Measurements from ENCODE around the gene PAQR4.
A peak's percentile ranks its signal among the peaks of the same experiment; 100 is the strongest.

PAQR4 gene

DNA sequence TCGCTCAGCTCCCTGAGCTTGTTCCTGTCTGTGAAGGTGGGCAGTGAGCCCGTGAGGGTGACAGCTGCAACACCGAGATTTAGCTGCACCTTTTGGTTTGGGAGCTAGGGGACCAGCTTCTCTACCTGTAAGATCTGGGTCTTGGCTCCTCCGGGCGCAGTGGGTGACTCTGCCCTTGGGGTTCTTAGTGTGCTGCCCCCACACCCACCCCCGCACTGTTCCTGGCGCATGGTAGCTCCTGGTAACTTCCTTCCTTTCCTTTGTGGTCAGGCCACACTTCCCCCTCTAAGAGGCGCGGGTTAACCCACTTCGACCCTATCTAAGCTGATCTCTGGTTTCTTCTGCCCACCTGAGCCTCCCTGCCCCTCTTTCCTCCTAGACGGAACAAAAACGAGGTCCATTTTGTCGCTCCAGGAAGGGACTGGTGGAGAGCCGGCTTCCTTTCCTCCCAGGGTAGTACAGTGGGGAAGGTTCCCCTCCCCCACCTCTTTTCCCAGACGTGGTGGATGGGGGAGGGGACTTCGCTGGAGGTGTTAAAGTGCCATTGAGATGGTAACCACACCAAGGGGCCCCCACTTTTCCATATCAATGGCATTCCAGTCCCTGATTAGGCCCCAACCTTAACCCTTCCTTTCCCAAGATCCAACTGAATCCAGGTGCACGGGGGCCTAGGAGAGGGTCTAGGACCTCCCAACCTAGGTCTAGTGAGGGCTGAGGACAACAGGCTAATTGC is 39.0 kb downstream of the PAQR4 start:
- no peak for DNase-seq

DNA sequence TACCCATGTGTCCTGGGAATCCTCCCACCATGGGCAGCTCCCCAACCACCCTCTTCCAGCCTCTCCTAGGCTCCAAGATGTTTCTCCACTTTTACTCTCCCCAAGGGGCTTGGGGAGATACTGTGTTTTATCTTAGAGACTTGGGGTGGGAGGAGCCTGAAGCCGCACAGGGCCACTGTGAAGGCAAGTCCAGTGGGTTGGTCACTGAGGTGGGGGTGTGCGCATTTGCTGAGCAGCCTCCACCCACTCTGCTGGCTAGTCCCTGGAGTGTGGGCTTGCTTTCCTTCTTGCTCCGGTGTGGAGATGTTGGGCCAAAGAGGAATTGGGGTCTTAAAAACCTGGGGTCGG is 39.5 kb downstream of the PAQR4 start:
- DNase-seq, result no peak

DNA sequence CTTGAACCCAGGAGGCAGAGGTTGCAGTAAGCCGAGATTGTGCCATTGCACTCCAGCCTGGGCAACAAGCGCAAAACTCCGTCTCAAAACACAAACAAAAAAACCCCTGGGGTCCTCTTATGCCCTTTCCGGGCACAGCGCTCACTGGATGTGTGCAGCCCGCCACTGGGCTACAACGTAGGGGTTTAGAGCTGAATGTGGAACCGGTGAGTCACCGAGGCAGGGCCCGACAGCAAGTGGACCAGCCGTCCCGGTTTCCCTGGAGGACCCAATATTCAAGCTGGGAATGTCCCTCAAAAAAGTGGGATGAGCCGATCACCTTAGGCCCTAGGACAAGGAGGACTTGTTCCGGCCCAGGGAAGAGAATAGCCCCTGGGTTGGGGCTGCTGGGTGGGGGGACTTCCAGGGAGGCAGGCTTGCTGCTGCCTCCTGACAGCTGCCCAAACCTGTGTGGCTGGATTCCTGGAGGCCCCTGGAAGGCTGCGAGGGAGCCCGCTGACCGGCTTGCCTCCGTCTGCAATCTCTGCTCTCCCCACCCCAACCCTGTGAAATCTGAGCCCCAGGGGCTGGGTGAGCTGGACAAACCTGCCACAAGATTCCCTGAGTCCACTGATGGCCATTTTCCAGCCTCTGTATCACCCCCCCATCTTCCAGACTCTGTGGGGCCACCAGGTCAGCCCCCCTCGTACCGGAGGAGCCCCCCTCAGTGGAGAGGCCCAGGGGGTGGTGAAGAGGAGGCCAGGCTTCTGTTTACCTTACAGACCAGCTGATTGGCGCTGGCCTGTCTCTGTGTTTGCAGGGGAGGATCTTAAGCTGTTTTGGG is 40.6 kb downstream of the PAQR4 start:
- DNase-seq, result no peak

DNA sequence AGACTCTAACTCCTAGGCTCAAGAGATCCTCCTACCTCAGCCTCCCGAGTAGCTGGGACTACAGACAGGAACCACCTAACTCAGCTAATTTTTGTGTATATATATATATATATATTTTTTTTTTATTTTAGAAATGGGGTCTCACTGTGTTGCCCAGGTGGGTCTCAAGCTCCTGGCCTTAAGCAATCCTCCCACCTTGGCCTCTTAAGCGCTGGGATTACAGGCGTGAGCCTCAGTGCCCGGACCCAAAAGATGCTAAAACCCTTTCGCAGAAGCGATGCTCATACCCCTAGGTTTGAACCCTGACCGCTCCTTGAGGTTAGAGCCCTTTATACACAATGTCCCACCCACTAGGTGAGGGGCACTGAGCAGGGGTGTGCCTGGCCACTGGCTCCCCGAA is 41.4 kb downstream of the PAQR4 start:
- no peak for DNase-seq

DNA sequence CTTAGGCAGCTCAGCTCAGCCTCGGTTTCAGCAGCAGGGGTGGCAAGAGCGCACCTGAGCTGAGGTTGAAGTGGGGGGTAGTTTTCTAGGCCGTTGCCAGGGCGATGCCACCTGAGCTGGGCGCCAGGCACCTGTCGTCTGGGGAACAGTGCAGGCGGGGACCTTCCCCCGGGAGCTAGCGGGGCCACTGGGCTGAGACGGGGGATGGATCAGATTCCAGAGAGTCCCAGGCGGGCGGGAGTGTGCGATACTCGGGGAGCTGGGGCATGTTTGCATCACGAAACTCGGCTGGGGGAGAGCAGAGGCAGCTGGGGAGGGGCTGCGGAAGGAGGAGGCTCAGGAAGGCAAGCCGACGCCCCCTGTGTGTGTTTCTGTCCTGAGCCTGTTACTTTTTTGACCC is 43.1 kb downstream of the PAQR4 start:
- peak; percentile 64 for DNase-seq

DNA sequence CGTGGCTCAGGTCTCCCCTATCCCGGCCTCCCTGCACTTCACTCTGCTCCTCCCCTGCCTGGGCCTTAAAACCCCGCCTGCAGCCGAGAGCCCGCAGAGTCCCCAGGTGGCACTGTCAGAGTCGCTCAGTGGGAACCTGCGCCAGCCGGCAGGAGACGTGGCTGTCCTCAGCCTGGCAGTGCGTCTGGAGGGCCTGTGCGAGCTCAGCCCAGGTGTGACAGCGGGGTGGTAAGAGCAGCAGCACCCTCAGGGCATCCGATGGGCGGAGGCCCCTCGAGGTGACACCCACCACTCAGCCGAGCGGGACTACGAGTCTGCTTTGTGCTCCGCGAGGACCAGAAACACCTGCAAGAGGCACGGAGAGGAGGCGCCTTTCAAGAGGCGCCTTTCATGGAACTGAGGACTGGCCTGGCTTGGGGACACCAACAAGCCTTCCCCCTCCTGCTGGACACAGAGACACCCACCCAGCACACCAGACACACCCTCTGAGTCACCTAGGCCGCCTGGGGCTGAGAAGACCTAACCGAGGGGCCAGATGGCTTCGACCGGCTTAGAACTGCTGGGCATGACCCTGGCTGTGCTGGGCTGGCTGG is 43.8 kb downstream of the PAQR4 start, which contains the start of gene CLDN9:
Gene CLDN9, plus strand, starts transcription at position 96 of the 593 bp plus-strand sequence. Its CDS starts 440 bp downstream, at position 536.
- DNase-seq, result peak; percentile 65

DNA sequence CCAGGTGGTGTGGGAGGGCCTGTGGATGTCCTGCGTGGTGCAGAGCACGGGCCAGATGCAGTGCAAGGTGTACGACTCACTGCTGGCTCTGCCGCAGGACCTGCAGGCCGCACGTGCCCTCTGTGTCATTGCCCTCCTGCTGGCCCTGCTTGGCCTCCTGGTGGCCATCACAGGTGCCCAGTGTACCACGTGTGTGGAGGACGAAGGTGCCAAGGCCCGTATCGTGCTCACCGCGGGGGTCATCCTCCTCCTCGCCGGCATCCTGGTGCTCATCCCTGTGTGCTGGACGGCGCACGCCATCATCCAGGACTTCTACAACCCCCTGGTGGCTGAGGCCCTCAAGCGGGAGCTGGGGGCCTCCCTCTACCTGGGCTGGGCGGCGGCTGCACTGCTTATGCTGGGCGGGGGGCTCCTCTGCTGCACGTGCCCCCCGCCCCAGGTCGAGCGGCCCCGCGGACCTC is 44.4 kb downstream of the PAQR4 start:
- no peak for DNase-seq

DNA sequence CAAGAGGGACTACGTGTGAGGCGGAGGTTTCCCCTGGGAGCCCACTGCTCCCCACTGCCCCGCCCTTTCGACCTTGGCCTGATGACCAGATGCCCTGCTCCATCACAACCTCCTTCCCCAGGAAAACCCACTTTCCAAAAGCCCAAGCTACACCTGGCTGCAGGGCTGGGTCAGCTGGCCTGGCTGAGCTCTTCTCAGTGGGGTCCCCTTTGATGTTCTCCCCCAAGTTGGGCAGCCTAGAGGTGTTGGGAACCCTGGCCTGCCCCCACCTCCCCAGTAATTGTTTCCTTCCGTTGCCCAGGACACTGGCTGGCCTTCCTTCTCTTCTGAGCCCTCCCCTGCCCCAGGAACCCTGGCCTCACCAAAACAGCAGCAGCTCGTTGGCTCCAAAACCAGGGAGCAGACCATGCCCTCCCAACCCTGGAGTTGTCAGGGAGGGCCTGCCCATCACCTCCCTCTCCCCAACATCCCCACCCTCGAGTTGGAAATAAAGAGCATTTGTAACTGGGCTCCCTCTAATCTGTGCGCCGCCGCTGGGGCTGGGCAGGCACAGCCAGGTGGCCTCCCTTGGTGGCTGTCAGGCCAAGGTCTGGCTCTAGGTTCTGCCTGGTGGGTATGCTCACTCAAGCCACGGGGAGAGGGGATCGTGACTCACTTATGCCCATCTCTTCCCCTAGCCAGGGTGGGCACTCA is 45.0 kb downstream of the PAQR4 start:
- no peak for DNase-seq

DNA sequence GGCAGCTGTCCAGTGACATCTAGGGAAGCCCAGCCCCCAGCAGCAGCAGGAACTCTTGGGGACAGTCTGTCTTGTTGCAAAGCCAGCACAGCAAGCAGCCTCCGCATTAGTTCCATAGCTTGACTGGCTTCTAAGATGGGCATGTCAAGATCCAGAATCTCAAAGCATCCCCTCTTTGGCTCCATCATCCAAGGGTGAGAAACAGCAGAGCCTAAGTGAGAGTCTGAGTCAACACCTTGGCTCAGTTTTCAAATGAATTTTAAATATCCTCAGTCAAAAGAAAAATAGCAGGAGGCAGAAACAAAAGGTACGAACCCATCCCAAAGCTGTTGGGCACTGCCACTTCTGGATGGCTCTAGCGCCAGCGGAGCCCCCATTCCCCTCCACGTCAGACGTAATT is 45.8 kb downstream of the PAQR4 start:
- DNase-seq, result no peak

DNA sequence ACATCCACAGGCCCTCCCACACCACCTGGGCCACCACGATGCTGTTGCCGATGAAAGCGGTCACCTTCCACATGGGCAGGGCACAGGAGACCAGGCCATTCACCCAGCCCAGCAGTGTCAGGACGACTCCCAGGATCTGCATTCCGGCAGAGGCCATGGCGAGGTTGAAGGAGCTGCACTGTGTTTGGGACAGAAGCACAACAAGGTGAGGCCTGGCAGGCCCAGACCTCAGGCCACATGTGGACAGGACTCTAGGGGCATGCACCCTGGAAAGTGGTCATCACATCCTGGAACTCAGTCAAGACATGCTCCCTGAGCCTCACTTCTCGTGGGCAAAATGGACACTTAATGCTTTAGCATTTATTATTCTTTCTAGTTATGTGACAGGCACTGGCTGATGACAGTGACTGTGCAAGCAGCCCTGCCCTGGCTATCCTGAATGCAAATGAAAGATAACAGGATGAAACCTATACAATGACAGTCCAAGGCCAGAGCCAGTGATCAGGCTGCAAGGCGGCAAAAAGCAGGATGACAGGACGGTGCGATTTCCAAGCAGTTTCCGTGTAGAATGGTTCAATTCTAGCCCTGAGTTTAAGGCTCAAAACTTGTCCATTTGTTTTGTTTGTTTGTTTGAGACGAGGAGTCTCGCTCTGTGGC is 46.8 kb downstream of the PAQR4 start:
- no peak for DNase-seq

DNA sequence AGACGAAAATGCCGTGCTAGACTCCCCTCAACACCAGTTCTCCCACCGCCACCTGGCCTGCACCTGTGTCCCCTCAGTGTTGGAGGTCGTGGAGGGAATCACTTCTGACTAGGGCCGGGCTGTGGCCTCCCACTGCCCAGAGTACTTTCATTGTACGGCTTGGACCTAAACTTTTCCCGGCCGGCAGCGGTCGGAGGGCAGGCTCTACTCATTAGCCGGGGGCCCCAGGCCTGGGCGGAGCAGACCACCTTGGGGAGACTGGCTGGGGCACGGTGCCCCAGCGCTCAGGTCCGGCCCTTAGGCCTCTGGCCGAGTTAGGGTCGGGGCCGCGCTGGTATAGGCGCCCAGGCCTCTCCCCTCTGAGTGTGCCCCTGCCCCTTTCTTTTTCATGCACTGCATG is 48.2 kb downstream of the PAQR4 start:
- DNase-seq, result no peak

DNA sequence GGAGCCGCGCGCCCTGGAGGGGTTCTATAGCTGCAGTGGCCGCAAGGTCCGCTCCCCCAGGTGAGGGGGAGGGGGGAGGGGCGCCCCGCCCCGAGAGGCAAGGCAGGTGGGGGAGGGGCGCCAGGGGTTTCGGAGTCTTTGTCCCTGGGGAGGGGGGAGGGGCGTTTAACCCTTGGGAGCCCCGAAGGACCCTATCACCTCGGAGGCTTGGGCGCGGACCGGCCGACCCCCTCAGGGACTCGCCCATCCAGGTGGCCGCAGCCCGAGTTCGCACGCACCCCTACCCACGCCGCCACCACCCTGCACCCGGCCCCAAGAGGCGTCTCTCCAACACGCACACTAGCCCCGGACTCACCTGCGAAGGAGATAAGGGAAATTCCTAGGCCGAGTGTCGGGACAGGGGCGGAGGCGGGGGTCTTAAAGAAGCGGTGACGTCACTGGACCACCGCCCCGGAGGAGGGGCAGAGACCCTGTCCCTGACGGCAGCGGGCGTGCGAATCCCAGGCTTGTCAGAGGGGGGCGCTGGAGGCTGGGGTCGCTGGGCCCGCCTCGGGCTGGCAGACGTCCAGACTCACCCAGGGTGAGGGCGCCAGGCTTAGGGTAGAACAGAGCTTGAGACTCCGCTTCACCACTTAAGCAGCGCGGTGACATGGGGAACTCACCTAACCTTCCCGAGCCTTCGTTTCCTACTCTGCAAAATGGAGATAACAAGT is 48.8 kb downstream of the PAQR4 start, which contains the start of gene CLDN6:
Gene CLDN6, minus strand, starts transcription at position 390 of the 713 bp plus-strand sequence. CDS start 2,162 bp downstream, outside the sequence.
- DNase-seq, result peak; percentile 12

DNA sequence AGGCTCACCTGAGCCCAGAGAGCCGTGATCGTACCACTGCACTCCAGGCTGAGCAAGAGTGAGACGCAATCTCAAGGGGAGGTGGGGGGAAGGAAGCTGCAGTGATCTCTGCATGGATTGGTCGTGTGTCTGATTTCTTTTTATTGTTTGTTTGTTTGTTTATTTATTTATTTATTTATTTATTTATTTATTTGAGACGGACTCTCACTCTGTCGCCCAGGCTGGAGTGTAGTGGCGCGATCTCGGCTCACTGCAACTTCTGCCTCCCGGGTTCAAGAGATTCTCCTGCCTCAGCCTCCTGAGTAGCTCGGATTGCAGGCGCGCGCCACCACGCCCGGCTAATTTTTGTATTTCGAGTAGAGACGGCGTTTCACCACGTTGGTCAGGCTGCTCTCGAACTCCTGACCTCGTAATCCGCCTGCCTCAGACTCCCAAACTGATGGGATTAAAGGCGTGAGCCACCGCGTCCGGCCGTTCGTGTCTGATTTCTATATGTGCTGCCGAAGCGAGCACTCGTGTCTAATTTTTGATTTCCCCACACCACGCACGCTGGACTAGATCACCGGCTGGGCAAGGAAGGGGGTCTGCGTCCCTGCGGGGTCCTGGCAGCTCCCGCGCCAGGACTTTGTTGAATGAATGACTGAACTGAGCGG is 50.6 kb downstream of the PAQR4 start:
- no peak for DNase-seq

DNA sequence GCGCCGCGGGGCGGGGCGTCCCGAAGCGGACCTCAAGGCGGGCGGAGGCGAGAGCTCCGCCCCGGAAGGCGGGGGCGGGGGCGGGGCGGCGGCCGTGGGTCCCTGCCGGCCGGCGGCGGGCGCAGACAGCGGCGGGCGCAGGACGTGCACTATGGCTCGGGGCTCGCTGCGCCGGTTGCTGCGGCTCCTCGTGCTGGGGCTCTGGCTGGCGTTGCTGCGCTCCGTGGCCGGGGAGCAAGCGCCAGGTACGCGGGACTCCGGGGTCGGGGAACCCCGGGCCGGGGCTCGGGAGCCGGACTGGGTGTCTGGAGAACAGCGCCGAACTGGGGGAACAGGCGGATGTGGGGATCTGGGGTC is 51.1 kb downstream of the PAQR4 start, which contains the start of gene TNFRSF12A:
Gene TNFRSF12A, plus strand, starts transcription at position 122 of the 357 bp plus-strand sequence. Its CDS starts 30 bp downstream, at position 152.
- peak; percentile 11 for DNase-seq

DNA sequence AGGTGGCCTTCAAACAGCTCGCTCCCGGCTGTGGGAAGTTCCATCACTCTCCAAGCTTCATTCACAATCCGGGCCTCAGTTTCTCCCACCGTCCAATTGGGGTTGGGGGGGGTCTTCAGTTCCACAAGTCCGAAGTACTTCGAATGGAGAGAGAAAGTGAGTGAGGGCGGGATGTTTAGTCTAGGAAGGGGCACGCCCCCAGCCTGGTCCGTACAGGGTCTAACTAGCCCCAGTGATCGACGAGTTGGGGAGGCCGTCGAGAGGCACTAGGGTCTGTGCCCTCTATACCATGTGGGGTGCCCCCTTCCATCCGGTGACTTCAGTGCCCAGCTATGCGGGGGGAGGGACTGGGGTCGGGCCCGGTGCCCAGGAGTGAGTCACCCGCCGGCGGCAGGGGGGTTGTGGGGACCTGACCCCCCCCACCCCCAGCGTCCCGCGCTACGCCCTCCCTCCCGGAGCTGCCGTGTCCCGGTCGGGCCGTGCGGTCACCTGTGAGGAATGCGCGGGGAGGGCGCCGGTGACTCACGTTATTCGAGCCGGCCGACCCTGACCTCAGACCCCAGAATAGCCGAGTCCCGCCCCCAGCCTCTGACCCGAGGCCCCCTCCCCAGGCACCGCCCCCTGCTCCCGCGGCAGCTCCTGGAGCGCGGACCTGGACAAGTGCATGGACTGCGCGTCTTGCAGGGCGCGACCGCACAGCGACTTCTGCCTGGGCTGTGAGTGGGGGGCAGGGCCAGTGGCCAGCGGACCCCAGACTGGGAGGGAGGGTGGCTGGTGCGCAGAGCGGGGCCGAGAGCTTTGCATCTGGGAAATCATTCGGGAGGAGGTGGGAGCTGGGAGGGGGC is 51.7 kb downstream of the PAQR4 start:
- no peak for DNase-seq

DNA sequence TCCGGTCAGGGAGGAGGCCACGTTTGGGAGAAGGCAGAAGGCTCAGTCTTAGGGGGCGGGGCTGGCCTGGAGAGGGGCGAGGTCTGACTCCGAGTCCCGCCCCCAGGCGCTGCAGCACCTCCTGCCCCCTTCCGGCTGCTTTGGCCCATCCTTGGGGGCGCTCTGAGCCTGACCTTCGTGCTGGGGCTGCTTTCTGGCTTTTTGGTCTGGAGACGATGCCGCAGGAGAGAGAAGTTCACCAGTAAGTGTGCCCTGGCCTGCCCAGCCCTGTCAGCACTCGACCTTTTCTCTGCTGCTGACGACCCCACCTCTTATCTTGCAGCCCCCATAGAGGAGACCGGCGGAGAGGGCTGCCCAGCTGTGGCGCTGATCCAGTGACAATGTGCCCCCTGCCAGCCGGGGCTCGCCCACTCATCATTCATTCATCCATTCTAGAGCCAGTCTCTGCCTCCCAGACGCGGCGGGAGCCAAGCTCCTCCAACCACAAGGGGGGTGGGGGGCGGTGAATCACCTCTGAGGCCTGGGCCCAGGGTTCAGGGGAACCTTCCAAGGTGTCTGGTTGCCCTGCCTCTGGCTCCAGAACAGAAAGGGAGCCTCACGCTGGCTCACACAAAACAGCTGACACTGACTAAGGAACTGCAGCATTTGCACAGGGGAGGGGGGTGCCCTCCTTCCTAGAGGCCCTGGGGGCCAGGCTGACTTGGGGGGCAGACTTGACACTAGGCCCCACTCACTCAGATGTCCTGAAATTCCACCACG is 52.5 kb downstream of the PAQR4 start:
- peak; percentile 16 for DNase-seq

DNA sequence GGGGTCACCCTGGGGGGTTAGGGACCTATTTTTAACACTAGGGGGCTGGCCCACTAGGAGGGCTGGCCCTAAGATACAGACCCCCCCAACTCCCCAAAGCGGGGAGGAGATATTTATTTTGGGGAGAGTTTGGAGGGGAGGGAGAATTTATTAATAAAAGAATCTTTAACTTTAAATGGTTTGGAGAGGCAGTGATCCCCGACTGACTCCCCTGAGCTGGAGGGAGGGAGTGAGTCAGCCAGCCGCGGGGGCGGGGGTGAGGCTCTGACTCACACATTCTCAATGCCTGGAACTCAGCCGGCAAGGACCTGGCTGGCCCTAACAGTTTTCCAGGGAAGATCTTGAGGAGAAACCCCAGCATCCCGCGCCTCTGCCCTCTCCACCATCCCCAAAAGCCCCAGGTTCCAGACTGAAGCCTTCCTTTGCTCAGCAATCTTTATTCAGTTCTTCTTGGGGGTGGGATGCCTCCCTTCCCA is 53.1 kb downstream of the PAQR4 start:
- no peak for DNase-seq

DNA sequence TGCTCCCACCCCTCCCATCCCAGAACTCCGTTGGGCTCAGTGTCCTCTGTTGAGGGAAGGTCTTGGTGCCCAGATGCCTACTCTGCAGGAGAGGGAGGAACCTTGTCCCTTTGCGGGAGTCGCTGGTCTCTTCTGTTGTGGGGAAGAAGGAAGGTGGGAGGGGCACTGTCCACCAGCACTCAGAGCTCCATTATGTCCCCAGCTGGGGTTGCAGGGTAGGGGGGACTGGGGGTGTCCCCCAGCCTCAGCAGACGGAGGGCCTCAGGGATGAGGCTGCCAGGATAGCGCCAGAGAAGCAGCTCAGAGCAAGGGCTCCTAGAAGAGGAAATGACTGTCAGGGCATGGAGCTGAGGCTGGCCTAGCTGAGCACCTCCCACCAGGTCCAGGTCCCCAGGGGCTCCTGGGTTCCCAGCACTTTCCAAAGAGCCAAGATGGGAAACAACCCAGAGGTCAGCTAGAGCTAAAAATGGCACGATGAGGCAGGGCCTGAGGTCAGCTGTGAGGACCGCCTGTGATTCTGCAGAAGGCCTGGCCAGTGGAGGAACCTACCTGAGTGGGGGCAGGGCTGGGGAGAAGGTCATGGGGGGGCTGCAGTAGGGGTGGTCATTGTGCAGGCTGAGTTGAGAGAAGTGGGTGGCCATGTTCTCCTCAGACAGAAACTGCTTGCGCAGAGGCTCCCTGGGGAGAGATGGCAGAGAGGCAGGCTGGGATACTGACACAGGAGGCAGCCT is 53.7 kb downstream of the PAQR4 start:
- no peak for DNase-seq

Data from NCI-H1092 treated with DMSO at 0.1 percent for 48 hours (cell line).